SU-DHL-6 (cell line): Measurements from ENCODE around the gene TADA2B.

Experiments
- H2AFZ ChIP-seq: fragments of 200-600 bp; sonication (generic); 2 replicates; pipeline ENCODE4 v1.6.1; 2014; ENCODE audit warnings: low read depth, mild to moderate bottlenecking, moderate library complexity, mixed read lengths, antibody characterized with exemption, low read length; ENCODE audit not compliant: severe bottlenecking
- H3F3A ChIP-seq: fragments of 200-600 bp; shearing (Covaris generic); 2 replicates; pipeline ENCODE4 v1.6.0; 2016; ENCODE audit warnings: antibody characterized with exemption, mild to moderate bottlenecking; ENCODE audit not compliant: insufficient read depth
- H3K27ac ChIP-seq: fragments of 200-600 bp; sonication (generic); 2 replicates; pipeline ENCODE4 v1.5.1; 2016; ENCODE audit warnings: low read depth, mild to moderate bottlenecking, low read length, moderate library complexity, mixed read lengths
- H3K27me3 ChIP-seq: fragments of 200-600 bp; sonication (generic), shearing (Covaris generic); 2 replicates; pipeline ENCODE4 v1.6.0; 2014; ENCODE audit warnings: mild to moderate bottlenecking, low read length
- H3K36me3 ChIP-seq: fragments of 200-600 bp; sonication (generic); 2 replicates; pipeline ENCODE4 v1.6.1; 2014; ENCODE audit warnings: mild to moderate bottlenecking, low read length, mixed read lengths
- H3K4me2 ChIP-seq: fragments of 300-600, 200-600 bp; shearing (Covaris generic), sonication (generic); 2 replicates; pipeline ENCODE4 v1.6.0; 2014; ENCODE audit warnings: low read length, low read depth, mild to moderate bottlenecking; ENCODE audit not compliant: poor library complexity, severe bottlenecking
- H3K4me3 ChIP-seq: fragments of 200-600 bp; sonication (generic); 2 replicates; pipeline ENCODE4 v1.5.1; 2014; ENCODE audit warnings: antibody characterized with exemption, low read length, mild to moderate bottlenecking, mixed read lengths; ENCODE audit not compliant: insufficient read depth, poor library complexity, severe bottlenecking
- H3K79me2 ChIP-seq: fragments of 200-600 bp; sonication (generic); 2 replicates; pipeline ENCODE4 v1.6.1; 2014; ENCODE audit warnings: mild to moderate bottlenecking, low read length, moderate library complexity; ENCODE audit not compliant: insufficient read depth
- H3K9ac ChIP-seq: fragments of 200-600 bp; sonication (generic); 2 replicates; pipeline ENCODE4 v1.7.0; 2014; ENCODE audit warnings: mild to moderate bottlenecking, low read length
- H3K9me2 ChIP-seq: fragments of 200-600 bp; sonication (generic); replicated peaks from 2 replicates; pipeline ENCODE4 v1.6.1; 2014; ENCODE audit warnings: low read length; ENCODE audit not compliant: insufficient read depth
- H3K9me3 ChIP-seq: fragments of 200-600 bp; sonication (generic); 2 replicates; pipeline ENCODE4 v1.6.1; 2014; ENCODE audit warnings: low read length, mixed read lengths; ENCODE audit not compliant: insufficient read depth
- H4K20me1 ChIP-seq: fragments of 200-600 bp; sonication (generic); 2 replicates; pipeline ENCODE4 v1.6.1; 2014; ENCODE audit warnings: low read depth, mild to moderate bottlenecking, antibody characterized with exemption, low read length, moderate library complexity, mixed read lengths
- EZH2phosphoT487 ChIP-seq: fragments of 200-600 bp; sonication (generic), shearing (Covaris generic); conservative IDR thresholded peaks from 2 replicates; pipeline ENCODE4 v1.6.1; 2018; ENCODE audit warnings: mild to moderate bottlenecking, antibody characterized with exemption, low read length, moderate library complexity, mixed read lengths
- TF ChIP-seq, protein P1 (sequence below): fragments of 200-600 bp; sonication (generic); IDR thresholded peaks from one replicate; pipeline ENCODE4 v1.5.1; 2017; ENCODE audit warnings: antibody characterized with exemption, mild to moderate bottlenecking, low read length, moderate library complexity; ENCODE audit not compliant: insufficient read depth, poor library complexity, severe bottlenecking

Gene TADA2B

DNA sequence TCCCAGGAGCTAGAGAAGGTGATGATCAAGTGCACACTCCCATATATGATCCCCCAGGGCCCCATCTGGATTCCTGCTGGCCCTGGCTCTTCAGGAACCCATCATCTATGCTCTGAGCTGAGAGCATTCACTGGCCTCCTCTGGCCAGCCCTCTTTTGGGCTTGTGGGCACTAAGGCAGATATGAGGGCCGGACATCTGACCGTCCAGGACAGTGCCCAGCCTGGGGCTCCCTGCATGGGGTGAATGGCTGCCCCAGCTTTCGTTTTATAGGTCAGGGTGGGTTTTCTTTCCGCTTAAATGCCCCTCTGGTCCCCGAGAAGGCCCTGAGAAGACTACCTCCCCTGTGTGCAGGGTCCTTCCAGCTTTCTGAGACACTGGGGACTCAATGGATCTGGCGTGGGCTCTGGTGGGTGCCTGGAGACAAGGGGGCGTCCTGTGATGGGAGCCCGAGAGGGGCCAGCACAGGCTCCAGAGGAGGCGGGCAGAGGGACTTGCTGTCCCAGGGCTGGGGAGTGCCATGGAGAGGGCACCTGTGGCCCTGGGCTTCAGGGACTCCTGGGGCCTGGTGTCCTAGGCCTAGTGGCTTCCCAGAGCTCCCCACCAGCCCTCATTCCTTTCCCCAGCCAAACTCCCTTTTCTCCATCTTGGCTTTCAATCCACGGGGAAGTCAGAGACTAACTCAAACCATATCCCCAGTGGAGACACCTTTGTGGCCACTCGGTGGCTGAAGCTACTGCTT, 64.2 kb downstream of the TADA2B start:
- no peaks in the 10 kb centered on the region for H3K27me3 ChIP-seq
- no peak for TF ChIP-seq EZH2phosphoT487
- TF ChIP-seq, protein P1, sequence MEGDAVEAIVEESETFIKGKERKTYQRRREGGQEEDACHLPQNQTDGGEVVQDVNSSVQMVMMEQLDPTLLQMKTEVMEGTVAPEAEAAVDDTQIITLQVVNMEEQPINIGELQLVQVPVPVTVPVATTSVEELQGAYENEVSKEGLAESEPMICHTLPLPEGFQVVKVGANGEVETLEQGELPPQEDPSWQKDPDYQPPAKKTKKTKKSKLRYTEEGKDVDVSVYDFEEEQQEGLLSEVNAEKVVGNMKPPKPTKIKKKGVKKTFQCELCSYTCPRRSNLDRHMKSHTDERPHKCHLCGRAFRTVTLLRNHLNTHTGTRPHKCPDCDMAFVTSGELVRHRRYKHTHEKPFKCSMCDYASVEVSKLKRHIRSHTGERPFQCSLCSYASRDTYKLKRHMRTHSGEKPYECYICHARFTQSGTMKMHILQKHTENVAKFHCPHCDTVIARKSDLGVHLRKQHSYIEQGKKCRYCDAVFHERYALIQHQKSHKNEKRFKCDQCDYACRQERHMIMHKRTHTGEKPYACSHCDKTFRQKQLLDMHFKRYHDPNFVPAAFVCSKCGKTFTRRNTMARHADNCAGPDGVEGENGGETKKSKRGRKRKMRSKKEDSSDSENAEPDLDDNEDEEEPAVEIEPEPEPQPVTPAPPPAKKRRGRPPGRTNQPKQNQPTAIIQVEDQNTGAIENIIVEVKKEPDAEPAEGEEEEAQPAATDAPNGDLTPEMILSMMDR: no peak

More for the DNA sequence above, 64.2 kb downstream of the TADA2B start:
- Histone ChIP-seq H3K36me3 (no peaks in the 10 kb centered on the region), H4K20me1 (no peaks in the 10 kb centered on the region), H3K9me3 (no peaks in the 10 kb centered on the region), H3F3A (no peaks in the 10 kb centered on the region), H3K9ac (no peak overlapping the region), H3K4me2 (no peak overlapping the region), H2AFZ (no peak overlapping the region), H3K27ac (no peak overlapping the region), H3K4me3 (no peak overlapping the region), H3K9me2 (no peaks in the 10 kb centered on the region), H3K79me2 (no peaks in the 10 kb centered on the region)
